Fibroblast of the aortic adventitia (primary cell): ENCODE results near the gene SLC2A4RG. TPM values are rescaled to one million over a fixed set of nuclear protein-coding genes. Genes with fewer than 3 reads are reported as not detected.

Source experiments
- DNase-seq: peaks from one replicate; pipeline ENCODE4 v3.0.0-alpha.2; 2010; ENCODE audit warnings: low read depth
- H3K4me3 ChIP-seq: 2 replicates; pipeline ENCODE4 v1.5.1; 2011; ENCODE audit warnings: low read depth, mild to moderate bottlenecking, control low read depth, low read length, moderate library complexity
- CTCF ChIP-seq: IDR thresholded peaks from 2 replicates; pipeline ENCODE4 v1.5.1; 2011; ENCODE audit warnings: mild to moderate bottlenecking, low read length, control low read depth, inconsistent platforms; ENCODE audit not compliant: insufficient read depth
- total RNA-seq: library from RNA; depleted of rRNA; stranded (reverse); fragments of >200 nt; gene quantifications from 2 replicates; pipeline ENCODE4 v1.2.3, GENCODE V29; 2012; ENCODE audit warnings: low replicate concordance

SLC2A4RG gene
- total RNA-seq, 1 donor = 39.2 TPM

GRCh38 chr20:63782051-63782471 lies 42.5 kb downstream of the SLC2A4RG start:
- no peak for TF ChIP-seq CTCF
- no peak for DNase-seq
- no peak overlapping the region for H3K4me3 ChIP-seq

GRCh38 chr20:63782521-63782971 lies 43.0 kb downstream of the SLC2A4RG start:
- no peak for DNase-seq
- H3K4me3 ChIP-seq = no peak overlapping the region
- no peak for TF ChIP-seq CTCF

GRCh38 chr20:63783970-63784369 lies 44.4 kb downstream of the SLC2A4RG start:
- DNase-seq = no peak
- TF ChIP-seq CTCF = no peak
- H3K4me3 ChIP-seq = no peak overlapping the region

GRCh38 chr20:63785691-63786131 lies 46.1 kb downstream of the SLC2A4RG start:
- DNase-seq = no peak
- H3K4me3 ChIP-seq = no peak overlapping the region
- no peak for TF ChIP-seq CTCF

DNA sequence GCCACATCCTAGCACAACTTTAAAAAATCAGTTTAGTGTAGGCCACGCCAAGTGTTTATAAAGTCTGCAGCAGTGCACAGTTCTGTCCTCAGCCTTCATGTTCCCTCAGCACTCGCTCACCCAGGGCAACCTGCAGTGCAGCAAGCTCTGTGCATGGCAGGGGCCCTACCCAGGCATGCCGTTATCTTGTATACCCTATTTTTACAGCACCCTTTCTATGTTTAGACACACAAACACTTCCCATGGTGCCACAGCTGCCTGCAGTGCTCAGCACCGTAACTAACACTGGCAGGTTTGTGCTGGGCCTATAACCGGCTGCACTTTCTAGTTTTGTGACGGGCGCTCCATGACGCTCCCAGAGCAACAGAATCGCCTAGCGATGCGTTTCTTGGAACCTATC lies 47.7 kb downstream of the SLC2A4RG start:
- TF ChIP-seq CTCF = no peak
- H3K4me3 ChIP-seq = no peak overlapping the region
- no peak for DNase-seq

- H3K4me3 ChIP-seq = no peak overlapping the region
- DNase-seq = no peak
- no peak for TF ChIP-seq CTCF
Measured at GRCh38 chr20:63787749-63788148, 48.2 kb downstream of the SLC2A4RG start.
